ENCODE results near the gene PSENEN.

- TF ChIP-seq PPARA (CRISPR knock-in tag; IDR thresholded peaks at IDR 0.05; ENCODE audit: borderline replicate concordance), result no peak
- no peak for TF ChIP-seq ZFP30 (CRISPR knock-in tag; IDR thresholded peaks at IDR 0.05)
- TF ChIP-seq ZC3H10 (CRISPR knock-in tag; IDR thresholded peaks at IDR 0.05), result no peak
- TF ChIP-seq POU6F1 (CRISPR knock-in tag; IDR thresholded peaks at IDR 0.05; ENCODE audit: borderline replicate concordance, low read depth), result no peak
- TF ChIP-seq ARNTL (CRISPR knock-in tag; IDR thresholded peaks at IDR 0.05; ENCODE audit: borderline replicate concordance, low read depth), result no peak
- TF ChIP-seq CREB5 (CRISPR knock-in tag; IDR thresholded peaks at IDR 0.05; ENCODE audit: low read depth), result no peak
- TF ChIP-seq ESRRG (CRISPR knock-in tag; IDR thresholded peaks at IDR 0.05), result no peak
- TF ChIP-seq RARB (CRISPR knock-in tag; IDR thresholded peaks at IDR 0.05), result no peak
- no peak for TF ChIP-seq CSRNP3 (CRISPR knock-in tag; IDR thresholded peaks at IDR 0.05)
- TF ChIP-seq PATZ1 (CRISPR knock-in tag; IDR thresholded peaks at IDR 0.05; ENCODE audit: borderline replicate concordance), result no peak
- no peak for TF ChIP-seq ZNF70 (CRISPR knock-in tag; IDR thresholded peaks at IDR 0.05)
- TF ChIP-seq ISL1 (CRISPR knock-in tag; IDR thresholded peaks at IDR 0.05), result no peak
- TF ChIP-seq GLIS3 (CRISPR knock-in tag; IDR thresholded peaks at IDR 0.05), result no peak
- TF ChIP-seq ZFP3 (CRISPR knock-in tag; IDR thresholded peaks at IDR 0.05), result no peak
Measured at GRCh38 chr19:35743640-35744429, 1.6 kb upstream of the PSENEN start.

Measured in SK-N-SH treated with all-trans-retinoic acid at 6 μM for 48 hours (cell line).